RPMI7951 (cell line): ENCODE data around the gene OR2M3. TPM values are rescaled to one million over a fixed set of nuclear protein-coding genes. Genes with fewer than 3 reads are reported as not detected.
"Not testable (repeated sequence)": the region's sequence is repeated elsewhere in the genome, so short reads cannot be mapped to it uniquely, and the experiment has no call there.

ENCODE experiments used
- DNase-seq: peaks from one replicate; pipeline ENCODE4 v3.0.0-alpha.2; 2012; ENCODE audit warnings: low read depth
- total RNA-seq: library from RNA; depleted of rRNA; stranded (reverse); fragments of >200 nt; shearing (Covaris generic); gene quantifications from 2 replicates; pipeline ENCODE4 v1.2.3, GENCODE V29; 2014; rRNA removed

The OR2M3 gene
- total RNA-seq = not detected in 2 replicates

- DNase-seq = no peak
Observed at GRCh38 chr1:248196965-248197364, at the start of gene OR2M3. Gene OR2M3 (plus strand): TSS chr1:248197265. CDS start chr1:248203068, 5,803 bp downstream.

- no peak for DNase-seq
Observed at GRCh38 chr1:248152056-248152827, 44.8 kb upstream of the OR2M3 start.

- no peak for DNase-seq
Observed at GRCh38 chr1:248155927-248156326, 41.1 kb upstream of the OR2M3 start.

GRCh38 chr1:248158758-248159157 is 38.3 kb upstream of the OR2M3 start:
- no peak for DNase-seq

GRCh38 chr1:248164031-248164430 is 33.0 kb upstream of the OR2M3 start:
- DNase-seq = no peak

- no peak for DNase-seq
Observed at GRCh38 chr1:248165186-248165585, 31.9 kb upstream of the OR2M3 start.

- DNase-seq = no peak
Observed at GRCh38 chr1:248174521-248174920, 22.5 kb upstream of the OR2M3 start, which contains the start of gene OR2M2. Gene OR2M2 (plus strand): TSS chr1:248174821. CDS start chr1:248179986, 5,165 bp downstream.

- DNase-seq = no peak
Observed at GRCh38 chr1:248183996-248184395, 13.1 kb upstream of the OR2M3 start.

GRCh38 chr1:248187363-248187762 is 9.7 kb upstream of the OR2M3 start:
- DNase-seq = no peak

- no peak for DNase-seq
Observed at GRCh38 chr1:248189026-248189425, 8.0 kb upstream of the OR2M3 start.

GRCh38 chr1:248194117-248194516 is 2.9 kb upstream of the OR2M3 start:
- DNase-seq = no peak

- no peak for DNase-seq
Observed at GRCh38 chr1:248215880-248216279, 18.8 kb downstream of the OR2M3 start.

GRCh38 chr1:248225537-248225936 is 28.5 kb downstream of the OR2M3 start:
- DNase-seq = no peak

- DNase-seq = no peak
Observed at GRCh38 chr1:248229360-248229908, 32.4 kb downstream of the OR2M3 start.

- no peak for DNase-seq
Observed at GRCh38 chr1:248231117-248231516, 34.1 kb downstream of the OR2M3 start, which contains the start of gene OR2M4. Gene OR2M4 (plus strand): TSS chr1:248231417. CDS start chr1:248238929, 7,512 bp downstream.

- no peak for DNase-seq
Observed at GRCh38 chr1:248239478-248239877, 42.4 kb downstream of the OR2M3 start.

GRCh38 chr1:248243204-248243603 is 46.1 kb downstream of the OR2M3 start:
- DNase-seq = peak; percentile 45

GRCh38 chr1:248259309-248259708 is 62.2 kb downstream of the OR2M3 start:
- DNase-seq = not testable (repeated sequence)

Other genes starting within 250 kb of the OR2M3 start
- gene OR2L8, start 248.4 kb upstream of the OR2M3 start, total RNA-seq = not detected in 2 replicates
- not detected in 2 replicates for gene OR2AK2, start 232.0 kb upstream of the OR2M3 start, total RNA-seq
- not detected in 2 replicates for gene OR2L5, start 183.6 kb upstream of the OR2M3 start, total RNA-seq
- gene OR2L2, start 167.2 kb upstream of the OR2M3 start, total RNA-seq = not detected in 2 replicates
- not detected in 2 replicates for gene OR2L3, start 150.4 kb upstream of the OR2M3 start, total RNA-seq
- gene OR2L13, start 102.1 kb upstream of the OR2M3 start, total RNA-seq = not detected in 2 replicates
- not detected in 2 replicates for gene OR2M5, start 52.1 kb upstream of the OR2M3 start, total RNA-seq
- gene OR2M2, start 22.4 kb upstream of the OR2M3 start, total RNA-seq = not detected in 2 replicates
- gene OR2M4, start 34.2 kb downstream of the OR2M3 start, total RNA-seq = 0.20 TPM in 1 of 2 replicates, not detected in the other
- gene OR2T33, start 80.7 kb downstream of the OR2M3 start, total RNA-seq = not detected in 2 replicates
- not detected in 2 replicates for gene OR2T12, start 106.2 kb downstream of the OR2M3 start, total RNA-seq
- not detected in 2 replicates for gene OR2M7, start 127.3 kb downstream of the OR2M3 start, total RNA-seq
- not detected in 2 replicates for gene OR14C36, start 151.5 kb downstream of the OR2M3 start, total RNA-seq
- not detected in 2 replicates for gene OR2T4, start 164.4 kb downstream of the OR2M3 start, total RNA-seq
- gene OR2T6, start 178.5 kb downstream of the OR2M3 start, total RNA-seq = not detected in 2 replicates
- gene OR2T1, start 205.8 kb downstream of the OR2M3 start, total RNA-seq = not detected in 2 replicates
- not detected in 2 replicates for gene OR2T2, start 248.4 kb downstream of the OR2M3 start, total RNA-seq